Raji (cell line): ENCODE results near the gene C18orf54.

Source experiments
- POLR2A ChIP-seq: IDR thresholded peaks from 2 replicates; pipeline ENCODE4 v1.6.1; 2011; ENCODE audit warnings: low read depth, low read length, control low read depth; ENCODE audit not compliant: insufficient read depth

Gene C18orf54

DNA sequence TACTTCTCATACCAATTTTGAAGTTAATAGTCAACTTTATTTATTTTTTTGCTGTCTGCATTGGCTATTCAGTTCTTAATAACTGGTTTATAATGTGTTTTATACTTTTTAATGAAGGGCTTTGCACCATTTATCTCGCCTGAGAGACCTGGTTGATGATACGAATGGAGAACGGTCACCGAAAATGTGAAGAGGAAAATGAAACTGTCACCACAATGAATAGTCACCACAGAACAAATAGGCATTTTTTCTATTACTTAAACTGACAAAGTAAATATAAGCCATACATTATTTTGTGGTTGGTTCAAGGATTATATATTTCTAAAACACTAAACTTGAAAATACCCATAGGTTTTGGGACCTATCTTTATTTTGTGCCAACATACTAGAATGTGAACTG lies 20.4 kb downstream of the C18orf54 start:
- TF ChIP-seq POLR2A: no peak

DNA sequence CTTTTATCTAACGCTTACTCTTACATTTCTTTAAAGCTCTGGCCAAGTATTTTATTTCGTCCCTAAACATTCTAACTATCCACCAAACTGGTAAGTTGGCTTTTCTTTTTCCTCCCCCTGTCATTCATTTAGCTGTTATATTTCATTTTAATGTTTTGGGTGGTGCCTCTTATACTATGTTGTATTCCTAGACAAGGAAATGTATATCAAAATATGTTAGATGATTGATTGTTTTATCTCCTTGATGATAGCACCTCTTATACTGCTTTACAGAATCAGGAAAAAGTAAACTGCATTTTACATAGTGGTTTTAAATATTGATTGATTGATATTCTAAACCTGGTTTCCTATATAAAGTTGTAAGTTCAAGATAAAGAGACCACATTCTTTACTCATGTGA lies 23.9 kb downstream of the C18orf54 start:
- no peak for TF ChIP-seq POLR2A

- TF ChIP-seq POLR2A: no peak
Measured at GRCh38 chr18:54382076-54382475, 24.4 kb downstream of the C18orf54 start.

DNA sequence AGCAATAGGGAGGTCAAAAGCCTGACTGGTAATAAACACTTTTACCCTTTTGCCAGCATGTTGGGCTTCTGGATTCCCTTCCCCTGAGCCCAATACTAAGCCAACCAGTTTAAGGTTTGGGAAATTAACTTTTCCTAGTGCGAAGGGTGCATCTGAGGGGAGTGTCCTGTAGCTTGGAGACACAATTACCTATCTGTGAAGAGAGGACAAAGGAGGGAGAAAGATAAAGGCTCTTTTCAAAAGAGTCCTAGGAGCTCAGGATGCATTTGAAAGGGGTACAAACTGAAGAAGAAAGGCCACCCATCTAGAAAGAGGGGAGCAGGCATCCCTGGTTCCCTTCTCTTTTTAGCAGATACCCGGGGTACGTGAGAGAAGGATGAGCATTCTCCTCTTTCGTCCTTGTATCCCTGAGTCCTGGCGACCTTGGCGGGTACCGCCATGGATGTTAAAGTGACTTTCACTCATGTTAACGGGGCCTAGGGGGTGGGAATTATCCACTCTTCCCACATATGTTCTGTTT lies 25.1 kb downstream of the C18orf54 start:
- no peak for TF ChIP-seq POLR2A

GRCh38 chr18:54386043-54386442 lies 28.3 kb downstream of the C18orf54 start:
- no peak for TF ChIP-seq POLR2A

DNA sequence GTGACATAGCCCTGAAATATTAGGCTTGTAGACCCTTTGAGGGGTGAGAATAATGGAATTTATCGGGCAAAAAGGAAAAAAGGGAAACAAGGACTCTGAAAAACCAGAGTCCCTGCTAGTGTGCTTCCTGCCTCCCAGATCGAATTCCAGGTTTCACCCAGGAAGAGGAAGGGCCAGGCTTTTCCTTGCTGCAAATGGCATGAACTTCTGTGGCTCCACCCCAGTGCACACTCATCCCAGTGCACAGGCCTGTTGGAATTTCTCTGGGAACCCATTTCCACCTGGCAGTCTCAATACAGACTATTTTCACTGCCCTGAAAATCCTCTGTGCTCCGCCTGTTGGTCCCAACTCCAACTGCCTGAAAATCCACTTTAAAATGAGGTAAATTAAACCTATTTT lies 29.9 kb downstream of the C18orf54 start:
- TF ChIP-seq POLR2A: no peak

DNA sequence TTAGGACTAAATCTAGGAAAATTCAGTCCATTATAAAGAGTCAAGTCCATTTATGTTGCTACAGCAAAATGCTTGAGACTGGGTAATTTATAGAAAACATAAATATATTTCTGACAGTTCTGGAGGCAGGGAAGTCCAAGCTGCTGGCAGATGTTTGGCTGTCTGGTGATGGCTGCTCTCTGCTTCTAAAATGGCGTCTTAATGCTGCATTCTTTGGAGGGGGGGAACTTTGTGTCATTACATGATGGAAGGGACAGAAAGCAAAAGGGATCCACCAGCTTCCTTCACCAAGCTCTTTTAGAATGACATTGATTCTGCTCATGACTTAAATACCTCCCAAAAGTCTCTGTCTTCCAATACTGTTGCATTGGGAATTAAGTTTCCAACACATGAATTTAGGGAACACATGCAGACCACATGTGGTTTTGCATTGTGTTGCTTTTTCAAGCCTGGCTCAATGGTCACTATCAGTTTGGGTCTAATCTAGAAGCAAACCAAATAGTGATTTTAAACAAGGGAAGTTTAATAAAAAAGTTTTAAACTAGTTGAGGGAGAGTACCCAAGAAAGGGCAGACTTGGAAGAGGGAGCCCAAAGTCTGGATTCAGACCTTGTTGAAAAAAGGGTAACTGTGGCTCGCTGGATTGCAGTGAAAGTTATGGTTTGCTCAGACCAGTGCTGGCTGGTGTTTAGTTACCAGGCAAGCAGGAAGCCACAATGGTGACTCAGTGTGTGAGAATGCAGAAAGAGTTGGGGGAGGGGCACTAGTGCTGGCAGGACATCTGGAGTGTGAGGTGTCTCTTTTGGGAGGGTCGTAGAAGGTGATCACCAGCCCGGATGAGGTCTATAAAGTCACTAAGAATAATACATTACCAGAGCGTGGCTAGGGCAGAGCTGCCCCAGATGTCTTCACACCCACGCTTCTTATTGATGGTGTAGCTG lies 30.8 kb downstream of the C18orf54 start:
- no peak for TF ChIP-seq POLR2A

GRCh38 chr18:54389143-54389505 lies 31.4 kb downstream of the C18orf54 start:
- TF ChIP-seq POLR2A: no peak

- TF ChIP-seq POLR2A: no peak
Measured at GRCh38 chr18:54390838-54391237, 33.1 kb downstream of the C18orf54 start.

- TF ChIP-seq POLR2A: no peak
Measured at GRCh38 chr18:54392543-54393023, 34.9 kb downstream of the C18orf54 start.

DNA sequence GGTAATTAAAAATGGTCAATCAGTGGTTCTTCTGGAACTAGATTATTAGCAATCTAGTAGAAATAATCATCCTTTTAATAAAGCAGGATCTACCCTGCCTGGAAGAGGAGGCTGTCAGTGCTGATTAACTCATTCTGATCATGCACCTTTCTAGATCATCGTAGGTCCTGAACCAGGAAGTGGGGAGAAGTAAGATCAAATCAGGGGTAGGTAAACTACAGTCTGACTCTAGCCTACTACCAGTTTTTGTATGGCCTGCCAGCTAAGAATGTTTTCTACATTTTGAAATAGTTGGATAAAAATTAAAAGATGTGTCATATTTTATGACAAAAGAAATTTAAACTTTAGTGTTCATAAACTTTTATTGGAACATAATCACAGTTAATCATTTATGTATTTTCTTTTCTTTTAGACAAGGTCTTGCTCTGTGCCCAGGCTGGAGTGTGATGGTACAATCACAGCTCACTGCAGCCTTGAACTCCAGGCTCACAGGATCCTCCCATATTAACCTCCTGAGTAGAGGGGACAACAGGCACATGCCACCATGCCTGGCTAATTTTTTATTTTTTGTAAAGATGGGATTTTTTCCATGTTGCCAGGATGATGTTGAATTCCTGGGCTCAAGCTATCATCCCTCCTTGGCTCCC lies 36.1 kb downstream of the C18orf54 start:
- no peak for TF ChIP-seq POLR2A

- TF ChIP-seq POLR2A: no peak
Measured at GRCh38 chr18:54396760-54397159, 39.1 kb downstream of the C18orf54 start.

- no peak for TF ChIP-seq POLR2A
Measured at GRCh38 chr18:54405290-54405689, 47.6 kb downstream of the C18orf54 start.

DNA sequence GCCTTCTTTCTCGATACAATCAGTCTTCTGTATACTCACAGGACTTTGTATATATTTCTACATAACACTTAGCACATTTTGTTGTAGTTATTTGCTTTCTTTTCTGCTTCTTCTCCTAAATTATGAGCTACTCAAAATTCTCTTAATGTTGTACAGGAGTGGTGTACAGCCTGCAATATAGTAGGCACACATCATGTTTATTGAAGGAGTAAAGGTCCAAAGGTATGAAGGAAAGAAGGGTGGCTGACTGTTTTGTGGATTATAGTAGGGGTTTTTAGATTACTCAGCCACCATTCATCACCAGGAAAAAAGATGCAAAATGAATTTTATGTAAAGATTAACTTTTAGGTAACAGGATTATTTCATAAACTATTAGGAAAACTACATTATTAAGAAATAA lies 54.1 kb downstream of the C18orf54 start:
- no peak for TF ChIP-seq POLR2A

- TF ChIP-seq POLR2A: no peak
Measured at GRCh38 chr18:54415086-54415485, 57.4 kb downstream of the C18orf54 start.

DNA sequence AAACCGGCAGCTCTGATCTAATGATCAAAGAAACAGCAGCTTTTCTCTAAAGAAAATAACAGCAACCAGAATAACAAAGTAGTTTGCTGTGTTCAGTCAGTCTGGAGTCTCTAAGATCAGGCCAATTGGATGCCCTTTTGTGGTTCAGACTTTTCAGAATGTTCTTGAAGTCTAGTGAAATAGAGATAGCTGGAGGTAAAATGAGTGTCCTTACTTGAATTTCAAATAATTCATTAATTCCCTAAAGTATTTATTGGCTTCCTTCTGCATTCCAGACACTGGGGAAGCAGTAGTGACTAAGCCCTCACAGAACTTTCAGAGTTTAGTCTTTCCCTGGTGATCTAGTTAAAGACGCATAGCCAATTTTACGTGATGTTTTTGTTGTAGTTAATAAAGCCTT lies 58.7 kb downstream of the C18orf54 start:
- no peak for TF ChIP-seq POLR2A

DNA sequence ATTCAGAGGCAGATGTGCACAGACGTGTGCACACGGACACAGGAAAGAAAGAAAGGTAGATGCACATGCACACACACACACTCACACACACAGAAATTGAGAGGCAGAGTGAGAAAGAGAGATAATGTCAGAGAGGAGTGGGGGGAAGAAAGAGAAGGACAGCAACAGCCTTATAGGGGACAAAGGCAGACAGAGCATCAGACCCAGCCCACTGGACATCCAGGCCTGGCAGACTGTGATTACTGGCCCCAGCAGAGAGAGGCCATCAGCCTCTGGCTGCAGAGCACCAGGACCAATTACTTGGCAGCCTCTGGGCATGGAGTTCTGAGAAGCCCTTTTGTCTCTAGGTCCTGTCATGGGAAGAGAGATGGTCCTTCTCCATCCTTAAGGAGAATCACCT lies 66.1 kb downstream of the C18orf54 start:
- TF ChIP-seq POLR2A: no peak
